Measurements from ENCODE around the gene AURKA. TPM values are rescaled to one million over a fixed set of nuclear protein-coding genes. Genes with fewer than 3 reads are reported as not detected.
"Not testable (repeated sequence)": the region's sequence is repeated elsewhere in the genome, so short reads cannot be mapped to it uniquely, and the experiment has no call there.

The AURKA gene
- total RNA-seq, 1 experiment from 2014 or later: 46.8 TPM

- no peaks in the 10 kb centered on the region for H4K20me1 ChIP-seq (ENCODE audit: insufficient read depth, low read depth, low read length)
- H3K4me2 ChIP-seq (ENCODE audit: low read depth, low read length, poor library complexity, severe bottlenecking): no peak overlapping the region
- DNase-seq: no peak
- H3K27ac ChIP-seq (ENCODE audit: low read length): no peak overlapping the region
- H3K9me3 ChIP-seq (ENCODE audit: low read length): no peaks in the 10 kb centered on the region
- no peak overlapping the region for H3K4me3 ChIP-seq (ENCODE audit: low read length)
- H3K79me2 ChIP-seq (ENCODE audit: low read length): no peaks in the 10 kb centered on the region
- no peaks in the 10 kb centered on the region for H3K9me2 ChIP-seq (replicated peaks; ENCODE audit: insufficient read depth, low read length)
- no peaks in the 10 kb centered on the region for H3K27me3 ChIP-seq (ENCODE audit: low read length)
- H3K4me1 ChIP-seq (ENCODE audit: low read length): no peaks in the 10 kb centered on the region
- H2AFZ ChIP-seq (ENCODE audit: low read length): no peak overlapping the region
- H3K36me3 ChIP-seq (ENCODE audit: insufficient read depth, low read length): peaks cover 16% of the 10 kb centered on the region; the same call in 1 of the 2 replicates
- no peak overlapping the region for H3K9ac ChIP-seq (ENCODE audit: low read length)
These were observed 17.9 kb upstream of the AURKA start for GRCh38 chr20:56409956-56410355.

- no peak overlapping the region for H3K4me3 ChIP-seq (ENCODE audit: low read length)
- H3K27ac ChIP-seq (ENCODE audit: low read length): no peak overlapping the region
- H3K9me2 ChIP-seq (replicated peaks; ENCODE audit: insufficient read depth, low read length): no peaks in the 10 kb centered on the region
- H3K4me1 ChIP-seq (ENCODE audit: low read length): no peaks in the 10 kb centered on the region
- no peaks in the 10 kb centered on the region for H3K9me3 ChIP-seq (ENCODE audit: low read length)
- no peaks in the 10 kb centered on the region for H4K20me1 ChIP-seq (ENCODE audit: insufficient read depth, low read depth, low read length)
- H3K79me2 ChIP-seq (ENCODE audit: low read length): no peaks in the 10 kb centered on the region
- H3K36me3 ChIP-seq (ENCODE audit: insufficient read depth, low read length): peaks cover 16% of the 10 kb centered on the region; the same call in 1 of the 2 replicates
- no peak for DNase-seq
- H3K27me3 ChIP-seq (ENCODE audit: low read length): no peaks in the 10 kb centered on the region
- H3K4me2 ChIP-seq (ENCODE audit: low read depth, low read length, poor library complexity, severe bottlenecking): no peak overlapping the region
- H2AFZ ChIP-seq (ENCODE audit: low read length): no peak overlapping the region
- no peak overlapping the region for H3K9ac ChIP-seq (ENCODE audit: low read length)
These were observed 17.5 kb upstream of the AURKA start for GRCh38 chr20:56409521-56409920.

GRCh38 chr20:56406910-56407309 is 14.9 kb upstream of the AURKA start:
- H2AFZ ChIP-seq (ENCODE audit: low read length): no peak overlapping the region
- H3K27me3 ChIP-seq (ENCODE audit: low read length): no peaks in the 10 kb centered on the region
- no peak overlapping the region for H3K4me3 ChIP-seq (ENCODE audit: low read length)
- no peak for DNase-seq
- H3K79me2 ChIP-seq (ENCODE audit: low read length): 0 out of 2 replicates have a peak, but pooled peaks cover 4% of the 10 kb centered on the region
- H3K9ac ChIP-seq (ENCODE audit: low read length): no peak overlapping the region
- no peak overlapping the region for H3K4me2 ChIP-seq (ENCODE audit: low read depth, low read length, poor library complexity, severe bottlenecking)
- no peaks in the 10 kb centered on the region for H3K9me2 ChIP-seq (replicated peaks; ENCODE audit: insufficient read depth, low read length)
- no peaks in the 10 kb centered on the region for H4K20me1 ChIP-seq (ENCODE audit: insufficient read depth, low read depth, low read length)
- H3K4me1 ChIP-seq (ENCODE audit: low read length): no peaks in the 10 kb centered on the region
- H3K9me3 ChIP-seq (ENCODE audit: low read length): no peaks in the 10 kb centered on the region
- no peak overlapping the region for H3K27ac ChIP-seq (ENCODE audit: low read length)
- H3K36me3 ChIP-seq (ENCODE audit: insufficient read depth, low read length): peaks cover 34% of the 10 kb centered on the region; the same call in 1 of the 2 replicates

DNA sequence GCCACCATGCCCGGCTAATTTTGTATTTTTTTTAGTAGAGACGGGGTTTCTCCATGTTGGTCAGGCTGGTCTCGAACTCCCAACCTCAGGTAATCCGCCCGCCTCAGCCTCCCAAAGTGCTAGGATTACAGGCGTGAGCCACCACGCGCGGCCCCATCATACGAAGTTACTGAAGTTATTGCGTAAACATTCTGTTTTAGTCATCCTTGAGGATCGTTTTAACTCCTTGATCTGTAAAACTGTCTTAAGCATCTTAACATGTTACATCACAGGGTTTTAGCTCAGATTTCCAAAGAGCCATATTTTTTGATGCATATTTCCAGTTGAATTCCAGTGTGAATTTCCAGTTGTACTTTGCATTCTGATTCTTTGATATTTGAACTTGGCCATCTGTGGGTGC is 13.3 kb upstream of the AURKA start:
- not testable (repeated sequence) for H3K27ac ChIP-seq (ENCODE audit: low read length); H3K9ac ChIP-seq (ENCODE audit: low read length); H3K4me1 ChIP-seq (ENCODE audit: low read length); H4K20me1 ChIP-seq (ENCODE audit: insufficient read depth, low read depth, low read length); H3K9me2 ChIP-seq (replicated peaks; ENCODE audit: insufficient read depth, low read length); H3K27me3 ChIP-seq (ENCODE audit: low read length); H3K4me2 ChIP-seq (ENCODE audit: low read depth, low read length, poor library complexity, severe bottlenecking); H3K4me3 ChIP-seq (ENCODE audit: low read length); H2AFZ ChIP-seq (ENCODE audit: low read length); H3K9me3 ChIP-seq (ENCODE audit: low read length); DNase-seq
- Histone ChIP-seq H3K36me3 (ENCODE audit: insufficient read depth, low read length) (peaks cover 47% of the 10 kb centered on the region; the same call in 1 of the 2 replicates), H3K79me2 (ENCODE audit: low read length) (peaks cover 17% of the 10 kb centered on the region)

- Histone ChIP-seq H3K79me2 (ENCODE audit: low read length) (peaks cover 33% of the 10 kb centered on the region), H3K4me3 (ENCODE audit: low read length) (no peak overlapping the region), H3K4me2 (ENCODE audit: low read depth, low read length, poor library complexity, severe bottlenecking) (no peak overlapping the region)
These were observed 11.4 kb upstream of the AURKA start for GRCh38 chr20:56403465-56403864.

GRCh38 chr20:56400001-56400640 is 8.1 kb upstream of the AURKA start:
- H4K20me1 ChIP-seq (ENCODE audit: insufficient read depth, low read depth, low read length): 0 out of 2 replicates have a peak, but pooled peaks cover 4% of the 10 kb centered on the region

More at GRCh38 chr20:56403465-56403864, 11.4 kb upstream of the AURKA start:
- no peak overlapping the region for H2AFZ ChIP-seq (ENCODE audit: low read length)
- H3K27me3 ChIP-seq (ENCODE audit: low read length): no peaks in the 10 kb centered on the region
- no peaks in the 10 kb centered on the region for H3K9me2 ChIP-seq (replicated peaks; ENCODE audit: insufficient read depth, low read length)
- no peak overlapping the region for H3K9ac ChIP-seq (ENCODE audit: low read length)
- no peaks in the 10 kb centered on the region for H3K4me1 ChIP-seq (ENCODE audit: low read length)
- H3K36me3 ChIP-seq (ENCODE audit: insufficient read depth, low read length): peaks cover 51% of the 10 kb centered on the region; the same call in 1 of the 2 replicates
- DNase-seq: no peak
- 0 out of 2 replicates have a peak, but pooled peaks cover 4% of the 10 kb centered on the region for H4K20me1 ChIP-seq (ENCODE audit: insufficient read depth, low read depth, low read length)
- H3K27ac ChIP-seq (ENCODE audit: low read length): no peak overlapping the region
- no peaks in the 10 kb centered on the region for H3K9me3 ChIP-seq (ENCODE audit: low read length)

GRCh38 chr20:56395166-56395565 is 3.2 kb upstream of the AURKA start:
- Histone ChIP-seq H3K4me3 (ENCODE audit: low read length) (no peak overlapping the region), H3K36me3 (ENCODE audit: insufficient read depth, low read length) (peaks cover 34% of the 10 kb centered on the region), H3K27me3 (ENCODE audit: low read length) (no peaks in the 10 kb centered on the region), H3K4me1 (ENCODE audit: low read length) (peaks cover 19% of the 10 kb centered on the region), H3K9me2 (replicated peaks; ENCODE audit: insufficient read depth, low read length) (no peaks in the 10 kb centered on the region), H3K4me2 (ENCODE audit: low read depth, low read length, poor library complexity, severe bottlenecking) (no peak overlapping the region), H3K9me3 (ENCODE audit: low read length) (no peaks in the 10 kb centered on the region), H2AFZ (ENCODE audit: low read length) (no peak overlapping the region), H3K79me2 (ENCODE audit: low read length) (peaks cover 66% of the 10 kb centered on the region), H3K27ac (ENCODE audit: low read length) (no peak overlapping the region), H4K20me1 (ENCODE audit: insufficient read depth, low read depth, low read length) (peaks cover 5% of the 10 kb centered on the region; the same call in 1 of the 2 replicates), H3K9ac (ENCODE audit: low read length) (no peak overlapping the region)
- DNase-seq: no peak

More at GRCh38 chr20:56400001-56400640, 8.1 kb upstream of the AURKA start:
- no peak overlapping the region for H3K4me3 ChIP-seq (ENCODE audit: low read length)
- H3K27me3 ChIP-seq (ENCODE audit: low read length): no peaks in the 10 kb centered on the region
- no peaks in the 10 kb centered on the region for H3K9me3 ChIP-seq (ENCODE audit: low read length)
- H3K9ac ChIP-seq (ENCODE audit: low read length): no peak overlapping the region
- H3K36me3 ChIP-seq (ENCODE audit: insufficient read depth, low read length): peaks cover 61% of the 10 kb centered on the region
- H3K4me1 ChIP-seq (ENCODE audit: low read length): no peaks in the 10 kb centered on the region
- peak; percentile 85 for DNase-seq
- no peak overlapping the region for H3K27ac ChIP-seq (ENCODE audit: low read length)
- no peak overlapping the region for H3K4me2 ChIP-seq (ENCODE audit: low read depth, low read length, poor library complexity, severe bottlenecking)
- H2AFZ ChIP-seq (ENCODE audit: low read length): no peak overlapping the region
- no peaks in the 10 kb centered on the region for H3K9me2 ChIP-seq (replicated peaks; ENCODE audit: insufficient read depth, low read length)
- H3K79me2 ChIP-seq (ENCODE audit: low read length): peaks cover 41% of the 10 kb centered on the region

DNA sequence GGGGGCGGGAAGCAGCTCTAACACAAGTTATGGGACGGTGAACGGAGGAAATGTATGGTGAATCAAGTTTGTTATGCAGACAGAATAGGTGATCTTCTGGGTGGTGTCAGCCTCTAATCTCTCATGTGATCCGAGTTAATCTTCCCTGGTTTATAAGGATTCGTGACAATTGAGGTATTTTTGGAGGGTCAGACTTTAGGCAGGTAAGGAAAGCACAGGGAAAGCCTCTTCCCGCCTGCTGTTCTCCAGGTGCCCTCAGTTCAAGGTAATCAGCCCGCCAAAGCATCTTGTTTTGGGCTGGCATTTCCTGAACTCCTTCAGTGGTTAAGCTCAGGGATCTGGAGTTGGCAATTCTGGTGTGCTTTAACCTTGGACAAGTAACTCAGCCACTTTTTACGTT is 1.6 kb upstream of the AURKA start:
- Histone ChIP-seq H3K36me3 (ENCODE audit: insufficient read depth, low read length) (peaks cover 45% of the 10 kb centered on the region), H3K79me2 (ENCODE audit: low read length) (peaks cover 68% of the 10 kb centered on the region), H3K4me1 (ENCODE audit: low read length) (peaks cover 25% of the 10 kb centered on the region), H3K27me3 (ENCODE audit: low read length) (no peaks in the 10 kb centered on the region), H3K27ac (ENCODE audit: low read length) (peak overlapping the region; percentile 82; the same call in 1 of the 2 replicates), H3K4me3 (ENCODE audit: low read length) (peak overlapping the region; percentile 97), H3K4me2 (ENCODE audit: low read depth, low read length, poor library complexity, severe bottlenecking) (peak overlapping the region; percentile 97), H3K9ac (ENCODE audit: low read length) (peak overlapping the region; percentile 97), H2AFZ (ENCODE audit: low read length) (no peak overlapping the region), H3K9me3 (ENCODE audit: low read length) (no peaks in the 10 kb centered on the region), H4K20me1 (ENCODE audit: insufficient read depth, low read depth, low read length) (peaks cover 5% of the 10 kb centered on the region; the same call in 1 of the 2 replicates), H3K9me2 (replicated peaks; ENCODE audit: insufficient read depth, low read length) (no peaks in the 10 kb centered on the region)
- DNase-seq: no peak
